Peyer's patch (tissue), 4 donors: ENCODE measurements around the gene TNRC6B. TPM values are rescaled to one million over a fixed set of nuclear protein-coding genes. Genes with fewer than 3 reads are reported as not detected.

ENCODE experiments used
- DNase-seq, 3 donors: peaks; one replicate each; pipeline ENCODE4 v3.0.0-alpha.2; 2017 to 2019
- H3K27ac ChIP-seq, 4 donors: fragments of 200-600 bp; sonication (generic); one replicate each; pipeline ENCODE4 v1.5.1; 2016 to 2019
- H3K27me3 ChIP-seq, 2 donors: fragments of 200-600 bp; sonication (generic); one replicate each; pipeline ENCODE4 v1.5.1; 2019
- H3K36me3 ChIP-seq, 3 donors: fragments of 200-600 bp; sonication (generic); one replicate each; pipeline ENCODE4 v1.5.1; 2016 to 2019
- H3K4me1 ChIP-seq, 4 donors: fragments of 200-600 bp; sonication (generic); one replicate each; pipeline ENCODE4 v1.5.1; 2016 to 2019
- H3K4me3 ChIP-seq, 4 donors: fragments of 200-600 bp; sonication (generic); 1 replicate in 3 of 4; 2 replicates in 1 of 4; pipeline ENCODE4 v1.5.1; 2016 to 2019; ENCODE audit warnings: mild to moderate bottlenecking in 1 of 4
- H3K9me3 ChIP-seq, 4 donors: fragments of 200-600 bp; sonication (generic); one replicate each; pipeline ENCODE4 v1.5.1; 2016 to 2019; ENCODE audit warnings: mild to moderate bottlenecking in 1 of 4
- POLR2A ChIP-seq, 2 donors: fragments of 450-650 bp; IDR thresholded peaks; one replicate each; pipeline ENCODE4 v1.5.1; 2017; ENCODE audit warnings: antibody characterized with exemption in 2 of 2, mild to moderate bottlenecking in 2 of 2, moderate library complexity in 2 of 2
- total RNA-seq, 4 donors: library from RNA; depleted of rRNA; stranded (reverse); fragments of >200 nt; gene quantifications; one replicate each; pipeline ENCODE4 v1.1.0, GENCODE V29; 2016
- TF ChIP-seq, protein P1 (sequence below), 6 experiments: fragments of 450-650 bp in 4 of 6; fragments of 200-600 bp in 2 of 6; sonication (generic) in 1 of 6; IDR thresholded peaks; one replicate each; pipeline ENCODE4 v1.5.1; 2017 to 2019; ENCODE audit warnings: antibody characterized with exemption in 6 of 6, mild to moderate bottlenecking in 3 of 6, moderate library complexity in 1 of 6

The TNRC6B gene
- total RNA-seq, 4 donors from 2014 or later, result 43.6 to 169 (median 54.0) TPM

DNA sequence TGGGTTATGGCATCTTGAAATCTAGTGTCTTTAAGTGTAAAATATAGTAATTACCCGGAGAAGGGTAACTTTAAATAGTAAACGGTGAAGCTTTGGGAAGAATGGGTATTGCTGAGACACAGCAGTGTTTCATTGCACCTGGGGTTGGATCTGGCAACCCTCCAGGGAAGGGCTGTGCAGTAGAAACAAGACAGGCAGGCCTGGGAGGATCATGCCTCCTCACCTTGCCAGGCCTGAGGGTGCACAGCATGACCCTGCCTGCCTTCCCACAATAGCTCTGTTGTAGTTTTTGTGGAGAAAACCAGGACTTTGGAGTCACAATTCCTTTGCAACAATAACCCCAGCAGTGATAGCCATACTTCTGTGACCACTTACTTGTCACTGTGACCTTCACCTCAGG lies 104.0 kb downstream of the TNRC6B start:
- Histone ChIP-seq H3K27ac (no peak overlapping the region), H3K27me3 (no peaks in the 10 kb centered on the region), H3K36me3 (peaks cover 0 to 78% (median 0%) of the 10 kb centered on the region in 3 donors), H3K4me1 (no peaks in the 10 kb centered on the region), H3K9me3 (no peaks in the 10 kb centered on the region), H3K4me3 (no peak overlapping the region)
- no peak for TF ChIP-seq POLR2A (IDR thresholded peaks at IDR 0.05)
- TF ChIP-seq, protein P1, sequence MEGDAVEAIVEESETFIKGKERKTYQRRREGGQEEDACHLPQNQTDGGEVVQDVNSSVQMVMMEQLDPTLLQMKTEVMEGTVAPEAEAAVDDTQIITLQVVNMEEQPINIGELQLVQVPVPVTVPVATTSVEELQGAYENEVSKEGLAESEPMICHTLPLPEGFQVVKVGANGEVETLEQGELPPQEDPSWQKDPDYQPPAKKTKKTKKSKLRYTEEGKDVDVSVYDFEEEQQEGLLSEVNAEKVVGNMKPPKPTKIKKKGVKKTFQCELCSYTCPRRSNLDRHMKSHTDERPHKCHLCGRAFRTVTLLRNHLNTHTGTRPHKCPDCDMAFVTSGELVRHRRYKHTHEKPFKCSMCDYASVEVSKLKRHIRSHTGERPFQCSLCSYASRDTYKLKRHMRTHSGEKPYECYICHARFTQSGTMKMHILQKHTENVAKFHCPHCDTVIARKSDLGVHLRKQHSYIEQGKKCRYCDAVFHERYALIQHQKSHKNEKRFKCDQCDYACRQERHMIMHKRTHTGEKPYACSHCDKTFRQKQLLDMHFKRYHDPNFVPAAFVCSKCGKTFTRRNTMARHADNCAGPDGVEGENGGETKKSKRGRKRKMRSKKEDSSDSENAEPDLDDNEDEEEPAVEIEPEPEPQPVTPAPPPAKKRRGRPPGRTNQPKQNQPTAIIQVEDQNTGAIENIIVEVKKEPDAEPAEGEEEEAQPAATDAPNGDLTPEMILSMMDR (IDR thresholded peaks at IDR 0.05), result no peak
- no peak for DNase-seq

DNA sequence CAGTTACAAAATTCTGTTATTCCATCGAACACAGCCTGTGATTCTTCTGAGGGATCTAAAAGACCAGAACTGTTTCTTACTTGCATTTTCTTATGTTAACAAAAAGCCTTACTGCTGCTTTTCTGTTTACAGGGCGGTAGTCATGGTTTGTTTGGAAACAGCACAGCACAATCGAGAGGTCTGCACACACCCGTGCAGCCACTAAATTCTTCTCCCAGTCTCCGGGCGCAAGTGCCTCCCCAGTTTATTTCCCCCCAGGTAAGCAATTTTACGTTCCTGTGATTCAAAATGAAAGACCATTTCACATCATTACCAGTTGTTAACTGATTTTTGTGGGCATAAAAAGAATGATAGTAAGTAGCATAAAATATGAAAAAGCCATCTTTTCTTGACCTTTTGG lies 107.8 kb downstream of the TNRC6B start:
- no peak overlapping the region for H3K27ac ChIP-seq
- H3K4me1 ChIP-seq, result peaks cover 0 to 6% (median 0%) of the 10 kb centered on the region in 4 donors
- H3K4me3 ChIP-seq, result no peak overlapping the region
- H3K36me3 ChIP-seq, result peaks cover 0 to 83% (median 0%) of the 10 kb centered on the region in 3 donors
- no peak for DNase-seq
- no peaks in the 10 kb centered on the region for H3K27me3 ChIP-seq
- no peaks in the 10 kb centered on the region for H3K9me3 ChIP-seq
- TF ChIP-seq POLR2A (IDR thresholded peaks at IDR 0.05), result no peak

DNA sequence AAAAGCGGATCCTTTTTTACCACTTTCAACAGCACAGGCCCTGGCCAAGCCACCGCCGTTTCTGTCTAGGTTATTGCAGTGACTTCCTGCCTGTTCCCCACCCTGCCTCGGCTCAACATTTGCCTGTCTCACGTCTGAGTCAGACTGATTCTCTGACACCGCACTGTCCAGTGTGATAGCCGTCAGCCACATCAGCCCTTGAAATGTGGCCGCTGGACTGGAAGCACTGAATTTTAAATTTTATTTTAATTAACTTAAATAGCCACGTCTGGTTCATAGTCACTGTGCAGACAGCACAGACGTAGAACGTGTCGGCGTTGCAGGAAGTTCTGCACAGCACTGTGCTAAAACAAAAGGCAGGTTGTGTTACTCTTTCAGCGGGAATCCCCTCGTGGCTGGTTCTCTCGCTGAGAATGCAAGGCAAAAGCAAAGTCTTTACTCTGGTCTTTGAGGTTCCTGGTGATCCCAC lies 112.3 kb downstream of the TNRC6B start:
- Histone ChIP-seq H3K4me1 (peaks cover 0 to 6% (median 0%) of the 10 kb centered on the region in 4 donors), H3K27ac (peak overlapping the region; percentile 29 to 70 (median 56)), H3K4me3 (no peak overlapping the region), H3K27me3 (no peaks in the 10 kb centered on the region), H3K36me3 (peaks cover 0 to 86% (median 0%) of the 10 kb centered on the region in 3 donors), H3K9me3 (no peaks in the 10 kb centered on the region)
- TF ChIP-seq, protein P1 (IDR thresholded peaks at IDR 0.05), result no peak
- TF ChIP-seq POLR2A (IDR thresholded peaks at IDR 0.05), result no peak
- DNase-seq, result peak in 2 of 3 donors; percentile 68 to 73

DNA sequence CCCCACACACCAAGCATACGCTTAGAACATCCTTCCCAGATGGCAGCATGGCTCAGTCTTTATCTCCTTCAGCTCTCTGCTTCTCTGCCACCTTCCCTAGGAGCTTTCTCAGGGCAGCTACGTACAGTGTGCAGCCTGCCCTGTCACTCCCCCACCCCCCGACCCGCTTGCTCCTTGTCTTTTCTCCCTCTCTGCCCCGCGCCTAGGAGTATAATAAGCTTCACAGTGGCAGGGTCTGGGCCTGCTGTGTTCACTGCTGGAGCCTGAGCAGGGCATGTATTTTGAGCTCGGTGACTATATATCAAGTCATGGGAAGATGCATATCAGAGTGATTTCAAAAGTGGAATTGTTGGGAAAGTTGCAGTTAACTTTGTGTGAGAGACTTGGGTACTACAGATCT lies 112.8 kb downstream of the TNRC6B start:
- Histone ChIP-seq H3K27me3 (no peaks in the 10 kb centered on the region), H3K36me3 (peaks cover 0 to 81% (median 0%) of the 10 kb centered on the region in 3 donors), H3K27ac (peak overlapping the region; percentile 29 to 70 (median 56)), H3K4me3 (no peak overlapping the region), H3K4me1 (peaks cover 0 to 6% (median 0%) of the 10 kb centered on the region in 4 donors), H3K9me3 (no peaks in the 10 kb centered on the region)
- DNase-seq, result no peak
- TF ChIP-seq, protein P1 (IDR thresholded peaks at IDR 0.05), result no peak
- no peak for TF ChIP-seq POLR2A (IDR thresholded peaks at IDR 0.05)

DNA sequence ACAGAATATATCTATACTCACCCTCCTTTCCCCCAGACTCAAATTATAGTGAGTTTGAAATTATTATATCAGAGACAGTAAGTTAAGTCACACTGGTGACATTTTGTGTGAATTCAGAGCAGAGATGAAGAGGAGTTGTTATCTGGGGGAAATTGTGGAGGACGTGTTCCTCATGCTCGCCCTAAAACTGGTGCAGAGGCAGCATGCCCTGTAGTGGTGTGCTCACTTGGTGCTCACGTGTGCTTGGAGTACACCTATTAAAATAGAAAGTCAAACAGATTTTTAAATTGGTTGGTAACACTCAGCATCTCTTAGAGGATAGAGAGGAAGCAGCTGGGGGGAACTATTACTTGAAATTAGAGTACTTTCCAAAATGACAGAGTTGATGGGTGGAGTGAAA lies 117.0 kb downstream of the TNRC6B start:
- DNase-seq, result no peak
- peaks cover 0 to 65% (median 0%) of the 10 kb centered on the region in 3 donors for H3K36me3 ChIP-seq
- no peak for TF ChIP-seq POLR2A (IDR thresholded peaks at IDR 0.05)
- TF ChIP-seq, protein P1 (IDR thresholded peaks at IDR 0.05), result no peak
- no peaks in the 10 kb centered on the region for H3K9me3 ChIP-seq
- no peak overlapping the region for H3K27ac ChIP-seq
- H3K4me3 ChIP-seq, result no peak overlapping the region
- H3K27me3 ChIP-seq, result no peaks in the 10 kb centered on the region
- peaks cover 0 to under 1% (median 0%) of the 10 kb centered on the region in 4 donors for H3K4me1 ChIP-seq

DNA sequence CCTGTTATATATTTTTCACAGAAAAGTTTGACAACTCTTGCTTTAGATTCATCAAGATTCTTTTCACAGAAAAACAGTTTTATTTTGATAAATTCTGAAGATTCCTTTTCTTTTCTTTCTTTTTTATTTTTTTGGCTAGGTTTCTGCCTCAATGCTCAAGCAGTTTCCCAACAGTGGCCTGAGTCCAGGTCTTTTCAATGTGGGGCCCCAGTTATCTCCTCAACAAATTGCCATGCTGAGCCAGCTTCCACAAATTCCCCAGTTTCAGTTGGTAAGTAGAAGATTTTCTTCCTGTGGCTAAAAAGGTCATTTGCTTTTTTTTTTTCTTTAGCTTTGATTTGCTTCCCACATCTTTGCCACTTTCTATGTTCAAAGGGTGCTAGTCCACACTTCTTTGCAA lies 122.6 kb downstream of the TNRC6B start:
- TF ChIP-seq, protein P1 (IDR thresholded peaks at IDR 0.05), result no peak
- no peak for TF ChIP-seq POLR2A (IDR thresholded peaks at IDR 0.05)
- Histone ChIP-seq H3K4me3 (no peak overlapping the region), H3K36me3 (peaks cover 0 to 69% (median 0%) of the 10 kb centered on the region in 3 donors), H3K27ac (no peak overlapping the region), H3K4me1 (no peaks in the 10 kb centered on the region), H3K9me3 (no peaks in the 10 kb centered on the region), H3K27me3 (no peaks in the 10 kb centered on the region)
- DNase-seq, result no peak
